CD4-positive, alpha-beta T cell treated with Interleukin-4 for 1 hour (primary cell): ENCODE measurements around the gene NR5A2.

Source experiments
- DNase-seq, 2 donors: peaks; one replicate each; pipeline ENCODE4 v3.0.0-alpha.2; 2020 to 2022

The NR5A2 gene

DNA sequence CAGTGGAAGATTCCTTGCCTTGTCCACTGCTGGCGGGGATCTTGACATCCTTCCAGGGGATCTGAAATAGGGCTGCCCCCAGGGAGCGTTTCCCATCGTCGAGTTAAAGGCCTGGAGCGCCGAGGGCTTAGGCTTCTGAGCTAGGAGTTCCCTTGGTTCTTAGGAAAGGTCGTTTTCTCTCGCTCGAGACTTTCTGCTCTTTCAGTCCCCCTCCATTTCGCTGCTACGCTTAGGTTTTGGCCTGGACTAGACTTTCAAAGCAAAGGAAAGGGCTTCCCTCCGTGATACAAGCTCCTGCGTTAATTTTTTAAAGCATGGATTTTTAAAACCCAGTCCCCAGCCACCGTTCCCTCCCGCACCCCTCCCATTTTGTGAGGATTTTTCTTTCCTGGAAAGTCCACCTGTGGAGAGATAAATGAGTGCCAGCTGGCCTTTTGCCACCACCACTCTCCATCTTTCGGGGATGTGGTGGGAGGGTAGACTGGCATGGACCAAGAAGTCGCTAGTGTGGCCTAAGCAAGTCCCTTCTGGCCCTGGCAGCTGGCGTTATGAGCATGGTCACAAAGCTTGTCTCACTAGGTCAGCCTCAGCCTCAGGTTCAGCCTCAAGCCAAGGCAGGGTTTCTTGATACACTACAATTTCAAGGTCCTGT lies 9.2 kb downstream of the NR5A2 start:
- DNase-seq: no peak

DNA sequence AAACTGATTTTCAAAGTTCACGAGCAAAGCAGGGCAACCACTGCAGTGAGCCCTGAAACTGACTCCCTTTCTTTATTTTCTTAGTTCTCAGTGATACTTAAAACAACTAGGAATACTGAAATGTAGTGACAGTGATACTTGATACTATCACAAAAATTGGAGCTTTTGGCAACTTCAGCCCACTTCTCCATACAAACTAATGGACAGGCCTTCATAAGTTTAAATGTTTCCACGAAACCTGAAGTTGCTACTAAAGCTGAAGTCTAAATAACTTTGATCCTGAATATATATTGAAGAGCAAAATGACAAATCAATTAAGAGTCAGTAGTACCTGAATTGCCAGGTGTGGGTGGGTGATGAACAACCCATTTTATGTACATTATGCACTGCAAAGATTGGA lies 10.0 kb downstream of the NR5A2 start:
- no peak for DNase-seq

DNA sequence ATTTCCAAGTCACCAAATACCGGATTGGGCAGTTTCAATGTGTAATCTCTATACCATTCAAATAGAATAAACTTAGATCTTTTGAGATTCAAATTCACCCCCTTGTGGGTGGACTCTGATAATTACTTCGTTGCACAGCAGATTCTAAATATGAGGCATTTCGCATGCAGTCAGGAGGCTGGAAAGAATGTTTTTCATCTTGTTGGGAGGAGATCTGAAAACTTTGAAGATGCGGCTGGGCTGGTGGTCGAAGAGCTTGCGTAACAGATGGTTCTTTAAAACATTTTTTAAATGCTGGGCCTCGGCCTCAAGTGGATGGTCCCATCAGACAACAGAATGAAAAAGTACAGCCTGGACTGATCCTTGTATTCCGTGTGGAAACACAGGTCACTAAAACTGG lies 10.4 kb downstream of the NR5A2 start:
- no peak for DNase-seq

DNA sequence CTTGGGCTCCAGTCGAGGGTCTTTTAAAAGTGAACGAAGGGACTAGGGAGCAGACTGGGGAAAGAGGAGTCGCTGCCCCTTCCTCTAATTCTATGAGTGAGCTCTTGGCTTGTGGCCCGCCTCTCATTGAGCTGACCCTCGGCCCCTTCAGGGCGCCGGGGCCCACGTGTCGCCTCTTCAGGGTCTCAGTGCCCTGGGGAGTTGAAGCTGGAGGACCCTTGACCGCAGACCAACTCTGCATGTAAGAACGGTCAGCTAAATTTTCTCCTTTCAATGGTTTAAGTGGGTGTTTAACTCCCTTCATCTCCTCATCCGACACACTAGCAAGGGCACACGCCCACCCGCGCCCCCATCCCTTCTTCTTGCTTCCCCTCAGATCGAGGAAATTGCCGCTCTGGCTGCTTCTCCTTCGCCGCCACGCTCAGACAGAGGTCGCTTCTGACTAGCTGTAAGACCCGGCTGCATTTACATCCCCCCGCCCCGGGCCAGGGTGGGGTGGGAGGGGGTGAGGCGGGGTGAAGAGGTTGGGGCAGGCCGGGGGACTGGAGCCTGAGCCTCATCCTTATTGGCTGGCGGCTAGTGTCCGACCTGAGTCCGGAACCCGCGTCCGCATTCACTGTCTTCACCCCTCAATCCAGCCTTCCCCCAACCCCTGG lies 10.9 kb downstream of the NR5A2 start:
- no peak for DNase-seq

DNA sequence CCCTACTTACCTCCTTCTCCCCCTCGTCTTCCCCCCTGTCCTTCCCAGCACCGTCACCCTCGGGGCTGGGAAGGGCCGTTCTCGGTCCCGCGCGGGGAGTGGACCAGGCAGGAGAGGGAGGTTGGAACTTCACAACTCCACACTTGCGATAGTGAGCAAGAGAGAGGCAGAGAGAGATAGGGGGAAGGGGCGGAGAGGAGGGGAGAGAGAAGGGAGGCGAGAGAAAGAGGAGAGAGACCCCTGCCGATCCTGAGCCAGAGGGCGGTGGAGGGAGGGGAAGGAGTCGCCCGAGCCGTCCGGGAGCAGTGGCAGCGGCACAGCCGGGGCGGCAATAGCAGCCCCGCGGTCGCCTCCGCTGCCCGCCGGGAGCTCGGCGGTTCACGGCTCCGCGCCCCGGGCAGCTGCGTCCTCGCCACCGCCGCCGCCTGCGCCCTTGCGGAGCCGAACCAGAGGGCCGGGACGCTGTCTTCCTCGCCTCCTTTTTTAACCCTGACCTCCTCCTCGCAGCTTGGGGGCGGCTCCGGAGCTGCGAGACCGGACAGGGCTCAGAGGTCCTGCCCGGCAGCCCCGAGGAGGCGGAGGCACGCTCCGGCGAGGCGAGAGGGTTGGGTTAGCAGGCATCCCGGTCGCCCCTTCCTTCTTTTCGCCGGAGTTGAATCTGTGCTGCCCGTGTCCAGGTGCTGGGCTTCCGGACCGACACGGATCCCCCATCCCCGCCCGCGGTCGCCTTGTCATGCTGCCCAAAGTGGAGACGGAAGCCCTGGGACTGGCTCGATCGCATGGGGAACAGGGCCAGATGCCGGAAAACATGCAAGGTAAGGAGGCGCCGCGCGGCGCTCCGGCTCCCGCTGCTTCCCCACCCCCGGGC lies 11.7 kb downstream of the NR5A2 start:
- DNase-seq: peak in 1 of 2 donors; percentile 18

DNA sequence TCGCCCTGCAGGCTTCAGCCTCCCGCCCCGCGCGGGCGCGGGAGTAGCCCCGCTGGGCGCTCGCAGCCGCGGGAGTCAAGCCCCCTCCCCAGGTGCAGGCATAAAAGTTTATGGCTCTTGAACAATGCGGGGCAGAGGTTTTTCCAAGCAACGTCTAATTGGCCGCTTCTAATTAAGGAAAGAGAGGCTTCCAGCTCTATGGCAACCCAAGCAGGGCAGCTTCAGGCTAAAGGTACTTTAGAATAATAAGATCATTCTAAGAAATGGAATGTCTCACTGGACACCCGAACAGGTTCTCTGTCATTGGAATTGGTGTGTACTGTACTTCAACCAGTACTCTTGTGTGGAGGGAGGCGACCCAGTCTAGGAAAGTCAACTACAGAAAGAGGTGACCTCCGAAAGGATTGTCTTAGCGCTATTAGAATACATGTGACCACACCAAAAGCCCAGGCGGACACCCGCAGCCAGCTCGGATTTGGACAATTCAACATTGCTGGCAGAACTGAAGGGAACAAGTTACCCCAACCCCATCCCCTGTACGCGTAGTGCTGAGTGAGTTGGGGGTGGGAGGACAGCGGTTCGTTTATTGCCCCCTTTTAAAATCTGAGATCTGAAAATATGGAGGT lies 12.5 kb downstream of the NR5A2 start:
- DNase-seq: no peak

DNA sequence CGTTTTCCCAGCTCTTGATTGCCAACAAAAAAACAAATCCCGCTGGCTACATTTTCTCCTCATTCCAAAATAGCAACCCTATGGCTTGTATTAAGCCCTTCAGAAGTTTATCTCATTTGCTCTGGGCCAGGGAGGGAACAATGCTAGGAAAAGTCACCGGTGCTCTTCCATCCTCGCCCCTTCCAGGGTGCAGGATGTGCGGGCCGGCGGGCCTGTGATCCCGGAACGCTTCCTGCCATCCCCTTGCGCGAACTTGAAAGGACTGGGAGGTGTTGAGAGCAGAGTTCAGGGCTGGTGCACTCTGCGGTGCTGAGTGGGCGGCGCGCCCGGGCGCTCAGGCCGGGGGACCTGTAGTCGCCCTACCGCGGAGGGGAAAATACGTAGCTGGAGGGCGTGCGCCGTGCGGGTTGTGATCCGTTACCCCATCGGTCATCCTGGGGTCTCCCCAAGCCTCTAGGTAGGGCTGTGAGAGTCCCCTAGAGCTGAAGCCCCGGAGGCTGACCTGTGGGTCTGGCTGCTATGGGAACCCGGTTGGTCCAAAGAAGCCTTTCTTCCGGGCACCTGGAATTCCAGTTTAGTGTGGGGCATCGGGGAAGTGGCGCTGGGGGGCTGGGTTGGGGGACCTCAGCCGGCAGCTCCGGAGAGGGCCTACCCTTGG lies 13.1 kb downstream of the NR5A2 start:
- DNase-seq: no peak

DNA sequence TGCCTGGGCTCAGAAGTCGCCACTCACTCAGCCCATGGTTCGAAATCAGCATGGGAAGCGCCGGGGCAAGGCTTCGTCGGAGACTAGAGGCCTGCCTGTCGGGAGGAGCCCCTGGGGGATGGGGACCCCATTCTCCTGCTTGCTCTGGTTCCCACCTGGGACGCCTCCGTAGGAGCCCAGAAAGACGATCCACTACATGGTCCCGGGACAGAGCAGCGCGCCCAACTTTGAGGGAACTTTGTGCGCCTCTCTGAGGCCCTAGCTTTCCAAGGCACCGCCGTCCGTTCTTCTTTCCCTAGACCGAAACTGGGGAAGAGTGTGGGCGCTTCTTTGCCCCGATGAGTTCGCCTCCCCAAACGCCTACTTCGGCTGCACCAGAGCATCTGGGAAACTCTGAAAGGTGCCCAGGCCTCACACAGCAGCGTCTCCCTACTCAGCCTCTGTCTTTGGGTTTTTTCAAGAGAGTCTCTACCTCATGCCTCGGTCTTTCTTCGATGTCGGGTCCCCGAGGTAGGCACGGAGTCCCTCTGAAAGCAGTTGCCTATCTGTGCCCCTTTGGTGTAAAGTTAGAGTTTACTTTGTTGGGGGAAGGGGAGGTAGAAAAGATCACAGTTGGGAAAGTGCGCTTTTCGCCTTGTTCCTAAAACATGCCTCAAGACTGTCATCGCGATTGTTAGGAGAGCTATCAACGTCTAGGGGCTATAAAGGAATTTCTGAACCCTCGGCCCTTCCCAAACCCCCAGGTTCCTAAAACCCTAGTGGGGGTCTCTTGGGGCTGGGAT lies 14.0 kb downstream of the NR5A2 start:
- DNase-seq: no peak

DNA sequence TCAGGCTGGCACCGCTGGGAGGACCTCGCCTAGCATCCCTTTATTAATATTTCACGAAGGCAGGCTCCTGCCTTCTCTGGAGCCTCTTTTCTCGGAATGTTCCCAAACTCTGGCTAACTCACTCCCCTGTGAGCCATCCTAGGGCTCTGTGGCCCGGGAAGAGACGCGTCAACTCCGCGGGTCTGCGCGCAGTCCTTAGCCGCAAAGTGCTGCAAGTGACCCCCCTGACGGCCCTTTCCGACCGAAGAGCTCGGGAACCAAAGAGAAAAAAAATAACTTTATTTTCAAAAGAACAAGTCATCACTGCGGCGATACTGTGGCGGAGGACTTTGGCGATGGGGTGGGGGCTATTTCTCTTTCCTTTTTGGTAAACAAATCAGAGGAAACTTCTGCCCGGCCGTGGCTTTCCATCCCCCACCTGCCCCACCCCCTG lies 14.6 kb downstream of the NR5A2 start:
- no peak for DNase-seq

DNA sequence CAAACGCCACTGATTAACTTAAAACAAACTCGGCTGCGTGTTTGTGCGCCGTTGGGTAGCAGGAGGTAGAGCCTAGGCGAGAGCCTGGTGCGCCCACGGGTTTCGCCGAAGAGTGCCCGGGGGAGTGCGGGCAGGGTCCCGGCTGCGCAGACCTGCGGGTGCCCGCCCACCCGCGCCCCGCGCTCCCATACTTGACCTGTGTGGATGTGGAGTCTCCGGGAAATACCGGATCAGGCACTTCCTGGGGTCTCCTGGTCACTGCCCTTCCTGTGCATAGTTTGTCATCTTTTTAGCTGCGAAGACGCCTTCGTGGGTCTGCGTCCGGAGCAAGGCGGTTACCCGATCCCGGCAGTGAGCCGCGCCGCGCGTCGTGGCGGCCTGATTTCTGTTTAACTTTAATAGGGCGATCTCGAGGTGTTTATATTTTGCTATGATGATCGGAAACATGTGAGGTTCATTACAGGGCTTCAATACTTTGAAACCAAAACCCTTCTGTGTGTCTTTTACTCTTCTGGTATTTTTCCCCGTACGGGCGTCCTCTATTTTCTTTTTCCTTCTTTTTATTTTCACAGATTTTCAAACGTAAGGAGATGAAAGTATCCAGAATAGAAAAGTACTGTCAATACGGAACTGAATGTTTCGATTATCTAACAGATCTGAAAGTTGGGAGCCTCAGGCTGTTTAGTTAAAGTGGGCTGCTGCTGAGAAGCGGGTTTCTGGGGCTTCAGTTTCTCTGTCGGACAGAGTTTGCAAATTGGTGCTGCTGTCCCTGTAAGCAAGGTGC lies 15.2 kb downstream of the NR5A2 start:
- DNase-seq: no peak

DNA sequence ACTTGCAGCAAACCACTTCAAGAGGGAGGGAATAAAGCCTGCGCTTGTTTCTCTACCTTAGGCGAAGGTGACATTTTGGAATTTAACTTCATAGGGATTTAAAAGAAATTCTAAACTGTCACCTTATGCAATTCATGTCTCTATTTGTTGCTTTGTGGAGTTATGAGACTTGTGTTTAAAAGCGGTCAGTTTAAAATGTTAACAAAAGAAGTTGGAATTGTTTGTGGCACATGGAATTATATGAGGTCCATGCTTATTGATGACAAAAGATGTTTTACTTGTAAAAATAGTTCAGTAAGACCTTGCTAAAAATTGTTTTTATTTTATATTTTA lies 15.8 kb downstream of the NR5A2 start:
- DNase-seq: no peak

DNA sequence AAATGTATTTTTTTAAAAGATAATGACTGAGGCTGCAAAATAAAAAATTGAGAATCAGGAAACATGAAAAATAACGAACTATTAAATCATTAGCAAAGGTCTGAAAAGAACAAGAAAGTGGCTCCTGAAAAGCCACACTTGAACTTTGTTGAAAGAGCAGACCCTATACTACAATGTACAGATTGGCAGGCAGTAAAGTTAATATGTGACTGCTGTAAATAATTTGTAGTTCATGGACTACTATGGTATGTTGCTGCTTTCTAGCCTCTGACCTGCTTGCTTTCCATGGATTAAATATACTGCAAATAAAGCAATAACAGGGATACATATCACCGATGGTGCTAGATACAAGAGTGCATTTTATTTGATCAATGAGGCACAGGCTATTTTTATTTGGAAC lies 18.6 kb downstream of the NR5A2 start:
- no peak for DNase-seq

DNA sequence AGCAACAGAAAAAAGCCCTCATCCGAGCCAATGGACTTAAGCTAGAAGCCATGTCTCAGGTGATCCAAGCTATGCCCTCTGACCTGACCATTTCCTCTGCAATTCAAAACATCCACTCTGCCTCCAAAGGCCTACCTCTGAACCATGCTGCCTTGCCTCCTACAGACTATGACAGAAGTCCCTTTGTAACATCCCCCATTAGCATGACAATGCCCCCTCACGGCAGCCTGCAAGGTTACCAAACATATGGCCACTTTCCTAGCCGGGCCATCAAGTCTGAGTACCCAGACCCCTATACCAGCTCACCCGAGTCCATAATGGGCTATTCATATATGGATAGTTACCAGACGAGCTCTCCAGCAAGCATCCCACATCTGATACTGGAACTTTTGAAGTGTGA lies 20.7 kb downstream of the NR5A2 start:
- DNase-seq: no peak

DNA sequence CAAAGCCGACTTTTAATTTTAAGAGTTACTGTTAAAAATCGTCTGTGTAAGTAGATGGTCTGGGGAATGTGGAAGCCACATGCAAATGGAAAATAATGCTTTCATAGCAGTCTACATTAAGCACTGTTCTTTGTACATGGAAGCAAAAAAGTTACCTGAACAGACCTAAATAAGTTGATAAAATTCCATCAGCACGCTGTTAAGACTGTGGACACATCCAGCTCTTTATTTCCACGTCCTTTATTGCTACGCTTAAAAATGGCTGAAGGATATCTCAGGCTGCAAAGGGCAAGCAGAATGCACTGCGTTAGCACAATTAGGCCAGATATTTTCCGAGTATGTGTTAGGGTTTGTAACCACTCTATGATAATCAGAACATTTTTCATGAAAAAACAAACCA lies 22.3 kb downstream of the NR5A2 start:
- DNase-seq: no peak

DNA sequence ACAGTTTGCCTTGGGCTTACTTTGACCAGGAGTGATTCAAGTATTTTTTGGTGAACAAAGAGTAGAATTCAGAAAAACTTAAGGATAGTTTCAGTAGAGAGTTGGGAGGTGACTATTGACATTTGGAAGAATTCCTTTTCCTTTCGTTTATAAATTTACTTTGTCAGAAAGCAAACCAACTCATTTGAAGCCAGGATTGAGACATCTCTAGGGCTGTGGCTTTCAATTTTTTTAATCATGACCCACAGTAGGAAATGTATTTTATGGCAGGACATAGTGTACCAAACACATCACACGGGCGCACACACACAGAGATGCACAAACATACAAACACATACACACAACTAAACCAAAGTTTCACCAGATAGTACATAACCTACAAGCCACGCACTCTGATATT lies 24.1 kb downstream of the NR5A2 start:
- no peak for DNase-seq

DNA sequence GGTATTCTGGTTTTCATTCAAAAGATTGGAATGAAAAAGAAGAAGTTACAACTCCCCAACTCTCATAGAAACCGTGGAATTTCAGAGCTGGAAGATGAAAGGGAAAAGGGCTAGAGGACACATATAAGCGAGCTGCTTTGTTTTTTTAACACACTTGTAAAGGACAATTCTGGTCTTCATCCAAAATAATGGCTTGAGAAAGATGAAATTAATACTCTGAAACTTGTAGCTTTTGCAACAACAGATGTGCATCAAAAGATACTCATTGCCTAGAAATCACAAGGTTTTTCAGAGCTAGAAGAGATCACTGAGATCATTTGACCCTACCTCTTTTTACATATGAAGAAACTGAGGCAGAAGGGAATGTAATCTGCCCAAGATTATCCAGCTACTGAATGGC lies 25.6 kb downstream of the NR5A2 start:
- DNase-seq: no peak

DNA sequence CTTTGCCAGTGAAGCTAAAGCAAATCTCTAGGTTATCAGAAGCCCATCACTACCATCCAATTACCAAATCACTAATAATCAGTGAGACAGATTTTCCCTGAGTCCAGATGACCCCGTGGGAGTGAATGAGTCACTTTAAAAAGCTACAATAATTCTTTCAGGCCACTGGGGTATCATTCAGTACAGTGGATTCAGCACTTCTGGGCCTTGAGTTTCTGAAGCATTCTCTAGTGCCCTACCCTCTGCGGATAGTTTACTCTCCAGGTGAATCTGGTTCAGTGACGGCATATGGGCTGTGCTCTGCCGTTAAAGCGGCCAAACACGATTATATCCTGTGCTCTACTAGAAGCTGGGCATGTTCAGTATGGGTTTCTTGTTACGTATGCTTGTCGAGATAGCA lies 26.1 kb downstream of the NR5A2 start:
- DNase-seq: no peak

DNA sequence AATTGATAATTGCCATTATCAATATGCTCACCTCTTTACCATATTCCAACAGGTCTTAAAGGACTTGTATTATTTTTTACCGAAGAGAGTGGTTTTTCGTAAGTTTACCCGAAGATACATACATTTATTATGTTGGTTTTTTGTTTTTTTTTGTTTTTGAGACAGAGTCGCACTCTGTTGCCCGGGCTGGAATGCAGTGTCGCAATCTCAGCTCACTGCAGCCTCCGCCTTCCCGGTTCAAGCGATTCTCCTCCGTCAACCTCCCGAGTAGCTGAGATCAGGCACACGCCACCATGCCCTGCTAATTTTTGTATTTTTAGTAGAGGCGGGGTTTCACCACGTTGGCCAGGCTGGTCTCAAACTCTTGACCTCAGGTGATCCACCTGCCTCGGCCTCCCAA lies 30.8 kb downstream of the NR5A2 start:
- no peak for DNase-seq

DNA sequence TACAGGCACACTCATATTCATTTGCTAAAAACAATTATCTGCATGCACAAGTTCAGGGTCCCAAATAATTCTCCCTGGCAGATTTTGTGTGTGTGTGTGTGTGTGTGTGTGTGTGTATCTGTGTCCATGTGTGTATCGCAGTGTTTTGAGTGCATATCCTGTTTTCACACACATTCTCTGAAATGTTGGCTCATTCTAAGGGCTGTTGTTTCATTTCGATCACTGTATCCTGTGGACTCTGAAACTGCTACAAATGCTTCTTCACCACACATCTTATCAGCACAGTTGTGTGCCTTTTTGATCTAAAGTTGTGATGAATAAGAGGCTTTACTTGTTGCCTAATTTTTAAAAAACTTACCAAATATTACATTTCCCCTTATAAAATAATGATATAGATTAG lies 34.6 kb downstream of the NR5A2 start:
- no peak for DNase-seq

DNA sequence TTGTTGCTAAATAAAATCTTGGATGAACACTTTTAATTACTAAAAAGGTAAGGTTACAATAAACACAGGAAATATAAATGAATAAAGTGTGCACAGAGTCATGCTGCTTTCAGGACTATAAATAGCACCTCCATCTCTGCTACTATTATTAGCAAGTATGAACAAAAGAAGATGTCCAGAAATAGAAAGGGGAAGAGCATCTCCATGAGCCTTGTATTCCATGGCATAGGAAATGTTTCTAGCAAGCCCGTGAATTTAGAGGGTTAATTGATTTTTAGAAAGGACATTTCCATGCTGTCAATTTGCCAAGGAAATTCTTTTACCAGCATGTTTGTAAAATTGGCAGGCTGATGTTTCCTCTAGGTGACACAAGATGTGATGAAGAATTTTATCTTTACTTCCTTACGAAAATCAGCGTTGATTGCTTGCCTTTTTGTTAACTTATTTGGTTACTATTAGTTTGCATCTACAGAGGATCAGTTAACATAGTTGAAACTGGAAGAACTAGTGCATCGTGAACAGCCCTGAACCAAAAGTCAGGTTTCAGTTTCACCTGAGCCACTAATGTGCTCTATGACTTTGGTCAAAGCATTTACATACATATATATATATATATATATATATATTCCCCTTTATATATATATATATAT lies 45.3 kb downstream of the NR5A2 start:
- DNase-seq: no peak

DNA sequence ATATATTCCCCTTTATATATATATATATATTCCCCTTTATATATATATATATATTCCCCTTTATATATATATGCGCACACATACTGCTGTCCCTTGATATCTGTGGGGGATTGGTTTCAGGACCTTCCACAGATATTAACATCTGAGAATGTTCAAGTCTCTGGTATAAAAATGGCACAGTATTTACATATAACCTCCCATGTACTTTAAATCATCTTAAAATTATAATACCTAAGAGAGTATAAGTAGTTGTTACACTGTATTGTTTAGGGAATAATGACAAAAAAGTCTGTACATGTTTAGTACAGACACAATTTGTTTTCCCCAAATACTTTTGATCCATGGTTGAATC lies 45.8 kb downstream of the NR5A2 start:
- DNase-seq: no peak
